C1 segment of cervical spinal cord (tissue), 14 donors: ENCODE measurements around the gene NELFB.

Experiments
- DNase-seq, 14 donors: peaks; one replicate each; lab custom pipeline; 2025; lab: John Stamatoyannopoulos, UW

Gene NELFB

DNA sequence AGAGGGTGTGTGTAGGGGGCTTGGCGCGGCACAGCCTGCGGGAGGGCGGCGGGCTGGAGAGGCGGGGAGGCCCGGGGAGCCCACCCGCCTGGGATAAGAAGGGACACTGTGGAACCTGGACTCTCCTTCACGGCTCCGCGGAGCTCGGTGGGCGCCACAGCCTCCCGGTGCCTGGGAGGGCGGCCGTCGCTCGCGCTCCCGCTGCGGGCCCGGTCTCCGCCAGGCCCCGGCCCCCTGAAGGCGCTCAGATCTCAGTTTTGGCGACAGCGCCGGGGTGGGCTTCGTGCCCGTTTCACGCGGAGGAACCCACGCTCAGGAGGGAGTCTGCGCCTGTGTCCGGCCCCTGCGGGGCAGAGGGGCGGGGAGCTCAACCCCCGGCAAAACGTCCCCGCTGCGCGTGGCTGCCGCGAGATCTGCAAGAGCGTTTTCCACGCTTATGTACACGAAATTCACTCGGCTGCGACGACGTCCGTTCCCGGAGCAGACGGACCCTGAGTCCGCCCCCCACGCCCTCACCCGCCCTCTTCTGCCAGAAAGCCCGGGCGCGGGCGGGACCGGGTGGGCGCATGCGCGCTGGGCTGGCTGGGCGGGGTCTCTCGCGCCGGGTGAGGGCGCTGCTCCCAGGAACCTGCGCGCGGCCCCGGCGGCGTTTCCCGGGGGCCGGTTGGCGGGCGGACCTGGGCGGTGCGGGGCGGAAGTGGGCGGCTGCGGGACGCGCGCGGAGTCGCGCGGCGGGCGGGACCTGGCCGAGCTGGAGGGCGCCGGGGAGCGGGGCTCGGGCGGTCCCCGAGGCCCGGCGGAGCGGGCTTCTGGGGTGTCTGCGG, at the start of gene NELFB:
Gene NELFB (plus strand): TSS at position 704 of the 824 bp plus-strand sequence.
- peak; percentile 19 to 98 (median 86) for DNase-seq

DNA sequence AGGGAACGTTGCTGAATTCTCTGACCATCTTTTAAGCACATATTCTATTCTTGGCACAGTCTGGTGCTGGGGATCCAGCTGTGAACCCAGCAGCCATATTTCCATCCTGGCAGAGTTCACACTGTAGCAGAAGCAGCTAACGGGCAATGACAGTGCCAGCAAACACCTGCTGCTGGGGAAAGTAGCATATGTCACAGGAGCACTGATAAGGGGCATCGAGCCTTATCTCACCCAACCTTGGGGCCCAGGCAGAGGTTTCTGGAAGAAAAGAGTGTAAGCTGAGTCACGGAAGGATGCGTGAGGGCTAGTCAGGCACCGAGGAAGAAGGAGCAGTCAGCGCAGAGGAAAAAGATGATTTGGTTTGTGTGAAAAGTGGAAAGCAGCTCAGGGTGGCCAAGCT, 48.5 kb upstream of the NELFB start:
- no peak for DNase-seq

DNA sequence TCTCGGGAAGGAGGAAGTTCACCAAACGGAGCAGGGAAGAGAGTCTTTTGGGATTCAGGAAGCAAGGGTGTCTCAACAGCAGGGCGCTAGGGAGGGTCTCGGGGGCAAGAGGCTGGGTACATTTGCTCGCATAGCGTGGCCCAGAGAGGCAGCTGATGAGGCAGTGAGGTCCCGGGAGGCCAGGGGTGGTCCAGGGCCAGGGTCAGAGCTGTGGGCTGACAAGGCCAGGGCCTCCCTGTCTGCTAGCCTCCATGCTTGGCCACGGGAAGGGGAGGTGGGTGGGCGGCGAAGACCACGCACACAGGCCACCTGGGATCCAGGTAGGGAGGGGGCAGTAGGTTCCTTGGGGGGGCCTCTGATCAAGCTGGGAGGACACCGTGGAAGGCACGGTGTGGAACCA, 43.6 kb upstream of the NELFB start:
- DNase-seq = no peak

DNA sequence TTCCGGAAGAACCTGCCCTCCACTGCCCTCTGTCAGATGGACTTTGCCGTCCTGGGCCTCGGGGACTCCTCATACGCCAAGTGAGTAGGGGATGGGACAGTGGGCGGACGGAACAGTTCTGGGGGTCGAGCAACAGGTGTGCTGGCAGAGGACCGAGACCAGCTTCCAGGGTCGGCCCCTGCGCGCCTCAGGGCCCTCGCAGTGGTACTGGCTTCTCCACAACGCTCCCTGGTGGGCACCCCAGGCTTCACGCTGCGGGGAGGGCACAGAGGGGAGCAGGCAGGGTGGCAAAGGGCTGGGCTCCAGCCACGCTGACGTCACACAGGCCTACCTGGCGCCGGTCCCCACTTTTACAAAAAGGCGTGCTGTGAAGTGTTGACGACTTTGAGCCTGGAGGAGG, 42.6 kb upstream of the NELFB start:
- DNase-seq = no peak

DNA sequence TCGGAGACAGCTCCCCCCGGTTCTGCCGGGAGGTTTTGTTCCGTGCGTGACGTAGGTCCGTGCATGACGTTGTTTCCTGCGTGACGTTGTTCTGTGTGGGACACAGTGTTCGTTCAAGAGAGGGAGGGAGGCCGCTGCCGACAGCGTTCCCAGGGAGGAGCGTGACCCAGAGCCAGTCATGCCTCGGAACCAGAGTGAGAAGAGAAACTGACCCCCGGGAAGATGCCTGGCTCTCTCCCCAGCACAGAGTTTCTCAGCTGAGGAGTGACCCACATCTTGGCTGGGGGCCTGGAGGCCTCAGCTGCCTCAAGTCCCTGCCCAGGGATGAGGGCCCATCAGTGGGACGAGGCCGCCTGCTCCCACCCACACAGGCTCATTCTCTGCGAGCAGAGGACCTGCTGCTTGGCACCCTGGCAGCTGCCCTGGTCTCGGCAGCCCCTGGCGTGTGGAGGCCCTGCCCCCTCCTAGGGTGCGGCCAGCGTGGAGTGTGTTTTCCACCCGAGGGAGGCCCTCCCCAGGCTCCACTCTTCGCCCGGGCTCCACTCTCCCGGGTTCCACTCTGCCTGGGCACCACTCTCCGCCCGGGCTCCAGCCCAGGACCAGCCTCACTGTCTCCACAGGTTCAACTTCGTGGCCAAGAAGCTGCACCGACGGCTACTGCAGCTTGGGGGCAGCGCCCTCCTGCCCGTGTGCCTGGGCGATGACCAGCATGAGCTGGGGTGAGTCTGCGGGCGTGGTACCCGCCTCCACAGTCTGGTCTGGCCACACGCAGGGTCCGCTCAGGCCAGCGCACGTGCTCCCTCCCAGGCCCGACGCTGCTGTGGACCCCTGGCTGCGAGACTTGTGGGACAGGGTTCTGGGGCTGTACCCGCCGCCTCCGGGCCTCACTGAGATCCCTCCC, 41.7 kb upstream of the NELFB start:
- peak in 6 of 14 donors; percentile 32 to 74 (median 57) for DNase-seq

DNA sequence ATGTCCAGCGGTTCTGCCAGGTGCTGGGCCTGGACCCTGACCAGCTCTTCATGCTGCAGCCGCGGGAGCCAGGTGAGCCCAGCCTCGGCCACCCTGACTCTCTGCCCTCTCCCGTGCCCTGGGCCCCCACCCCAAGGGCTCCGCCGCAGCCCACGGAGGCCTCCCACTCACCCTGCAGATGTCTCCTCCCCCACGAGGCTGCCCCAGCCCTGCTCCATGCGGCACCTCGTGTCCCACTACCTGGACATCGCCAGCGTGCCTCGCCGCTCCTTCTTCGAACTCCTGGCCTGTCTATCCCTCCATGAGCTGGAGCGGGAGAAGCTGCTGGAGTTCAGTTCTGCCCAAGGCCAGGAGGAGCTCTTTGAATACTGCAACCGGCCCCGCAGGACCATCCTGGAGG, 40.5 kb upstream of the NELFB start:
- no peak for DNase-seq

DNA sequence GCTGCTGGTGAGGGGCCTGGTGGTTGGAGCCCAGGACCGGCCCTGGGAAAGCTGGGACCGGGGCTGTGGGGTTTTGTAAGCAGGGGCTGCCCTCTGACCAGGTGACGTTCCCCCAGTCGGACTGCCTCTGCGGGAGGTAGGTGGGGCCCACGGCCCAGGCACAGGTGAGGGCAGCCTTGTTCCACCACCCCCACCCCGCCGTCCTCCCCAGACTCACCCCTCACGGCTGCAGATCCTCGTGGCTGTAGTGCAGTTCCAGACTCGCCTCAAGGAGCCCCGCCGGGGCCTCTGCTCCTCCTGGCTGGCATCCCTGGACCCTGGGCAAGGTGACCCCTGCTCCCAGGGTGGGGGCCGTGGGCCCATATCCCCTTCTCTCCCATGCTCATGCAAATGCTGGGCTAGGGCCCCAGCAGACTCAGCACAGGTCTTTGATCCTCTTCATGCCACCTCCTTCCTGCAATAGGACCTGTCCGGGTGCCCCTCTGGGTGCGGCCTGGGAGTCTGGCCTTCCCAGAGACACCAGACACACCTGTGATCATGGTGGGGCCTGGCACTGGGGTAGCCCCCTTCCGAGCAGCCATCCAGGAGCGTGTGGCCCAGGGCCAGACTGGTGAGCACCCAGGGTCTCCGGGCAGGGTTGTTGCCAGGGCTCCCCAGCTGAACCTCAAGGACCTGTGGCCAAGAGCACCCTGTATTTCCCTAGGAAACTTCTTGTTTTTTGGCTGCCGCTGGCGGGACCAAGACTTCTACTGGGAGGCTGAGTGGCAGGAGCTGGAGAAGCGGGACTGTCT, 39.7 kb upstream of the NELFB start:
- DNase-seq = no peak

DNA sequence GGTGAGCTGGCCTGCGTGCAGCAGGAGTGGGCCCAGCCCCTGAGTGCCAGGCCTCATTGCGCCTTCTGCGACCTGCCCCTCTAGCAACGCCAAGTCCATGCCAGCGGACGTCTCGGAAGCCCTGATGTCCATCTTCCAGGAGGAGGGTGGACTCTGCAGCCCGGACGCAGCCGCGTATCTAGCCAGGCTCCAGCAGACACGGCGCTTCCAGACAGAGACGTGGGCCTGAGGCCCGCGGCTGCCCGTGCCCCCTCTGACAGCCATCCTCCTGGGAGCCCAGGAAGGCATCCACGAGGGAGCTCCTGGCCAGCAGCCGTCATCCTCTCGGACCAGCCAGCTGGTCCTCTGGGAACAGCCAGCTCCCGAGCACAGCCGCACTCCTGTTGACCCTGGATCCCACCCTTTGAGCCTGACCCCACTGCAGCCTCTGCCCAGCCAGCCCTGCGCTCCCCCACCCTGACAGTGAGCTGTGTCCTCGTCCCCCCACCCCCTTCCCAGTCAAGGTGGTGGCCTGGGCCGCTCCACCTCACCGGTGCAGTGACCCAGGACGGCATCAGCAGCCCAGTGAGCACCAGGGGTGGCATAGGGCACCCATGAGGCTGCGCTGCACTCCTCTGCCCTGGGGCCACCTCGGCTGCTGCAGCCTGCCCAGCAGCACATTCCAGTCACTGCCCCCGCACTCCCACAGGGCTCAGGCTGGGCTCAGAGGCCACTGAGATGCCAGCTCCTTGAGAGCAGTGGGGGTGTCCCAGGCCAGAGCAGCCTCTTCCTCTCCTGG, 38.8 kb upstream of the NELFB start:
- DNase-seq = no peak

DNA sequence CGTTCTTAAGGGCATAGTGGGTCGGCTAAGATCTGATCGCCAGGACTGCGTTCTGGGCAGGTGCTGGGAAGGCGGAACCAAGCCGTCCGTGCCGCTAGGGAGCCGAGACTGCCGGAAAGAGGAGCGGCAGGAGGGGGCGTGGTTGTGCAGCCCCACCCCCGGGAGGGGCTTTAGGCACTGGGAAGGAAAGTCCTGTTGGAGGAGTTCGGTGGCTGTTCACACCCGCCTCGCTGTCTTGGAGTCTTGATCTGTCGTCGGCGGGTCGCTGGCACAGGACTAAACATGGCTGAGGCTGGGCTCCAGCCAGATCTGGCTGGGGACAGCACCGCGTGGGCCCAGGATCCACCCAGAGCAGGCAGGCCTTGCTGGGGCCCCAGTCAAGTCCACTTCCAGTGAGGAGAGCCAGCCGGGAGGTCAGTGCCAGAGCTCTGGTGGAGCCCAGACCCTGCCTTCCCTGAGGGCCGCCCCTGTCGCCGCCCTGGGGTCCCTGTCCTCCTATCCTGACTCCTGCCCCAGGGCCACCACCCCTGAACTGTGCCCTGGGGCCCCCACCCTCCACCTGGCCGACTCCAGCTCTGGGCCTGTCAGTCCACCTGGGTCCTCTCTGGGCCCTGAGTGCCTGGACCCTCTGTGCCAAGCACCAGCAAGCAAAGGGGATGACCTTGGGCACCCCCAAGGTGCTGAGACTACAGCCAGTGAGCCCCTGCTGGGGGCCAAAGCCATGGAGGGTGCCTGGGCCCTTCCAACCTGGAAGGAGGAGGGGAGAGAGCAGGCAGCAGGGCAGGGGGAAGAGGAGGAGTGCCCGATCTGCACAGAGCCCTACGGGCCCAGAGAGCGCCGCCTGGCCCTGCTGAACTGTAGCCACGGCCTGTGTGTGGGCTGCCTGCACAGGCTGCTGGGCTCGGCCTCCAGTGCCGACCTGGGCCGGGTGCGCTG, 37.6 kb upstream of the NELFB start:
- no peak for DNase-seq

DNA sequence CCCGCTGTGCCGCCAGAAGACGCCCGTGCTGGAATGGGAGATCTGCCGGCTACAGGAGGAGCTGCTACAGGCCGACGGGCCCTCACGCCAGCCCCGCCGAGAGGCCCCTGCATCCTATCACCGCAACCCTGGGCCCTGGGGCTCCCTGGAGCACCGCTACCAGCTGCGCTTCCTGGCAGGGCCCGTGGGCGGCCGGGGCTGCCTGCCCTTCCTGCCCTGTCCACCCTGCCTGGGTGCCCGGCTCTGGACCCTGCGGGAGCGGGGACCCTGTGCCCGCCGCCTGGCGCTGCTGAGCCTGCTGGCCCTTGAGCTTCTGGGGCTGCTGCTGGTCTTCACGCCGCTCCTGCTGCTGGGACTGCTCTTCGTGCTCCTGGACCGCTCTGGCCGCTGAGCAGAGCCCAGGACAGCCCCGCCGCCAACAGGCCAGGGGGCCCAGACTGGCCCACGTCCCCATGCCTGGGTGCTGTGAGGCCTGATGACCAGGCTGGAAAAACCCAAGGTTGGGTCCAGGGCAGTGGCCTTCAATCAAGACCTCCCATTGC, 36.8 kb upstream of the NELFB start:
- DNase-seq = no peak

DNA sequence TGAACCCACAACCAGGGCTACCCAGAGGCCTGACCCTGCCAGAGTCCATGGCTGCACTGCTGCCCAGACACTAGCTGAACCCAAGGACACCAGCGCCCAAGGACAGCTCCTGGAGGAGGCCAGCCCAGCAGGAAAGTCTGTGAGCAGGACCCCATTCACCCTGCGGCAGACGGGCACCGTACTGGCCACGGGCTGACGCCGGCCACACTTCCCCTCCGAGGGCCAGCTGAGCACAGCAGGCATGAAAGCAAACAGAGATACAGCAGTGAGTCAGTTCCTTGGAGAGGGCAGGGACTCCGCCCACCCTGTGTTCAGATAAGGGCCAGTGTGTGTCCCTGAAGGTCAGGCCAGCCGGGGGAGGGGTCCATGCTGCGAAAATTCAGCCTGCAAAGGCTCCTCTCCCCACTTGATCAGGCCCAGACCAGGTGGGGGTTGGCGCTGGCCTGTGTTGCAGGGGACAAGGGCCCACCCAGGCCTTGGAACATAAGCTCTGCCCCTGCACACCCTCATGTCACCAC, 36.3 kb upstream of the NELFB start:
- no peak for DNase-seq

DNA sequence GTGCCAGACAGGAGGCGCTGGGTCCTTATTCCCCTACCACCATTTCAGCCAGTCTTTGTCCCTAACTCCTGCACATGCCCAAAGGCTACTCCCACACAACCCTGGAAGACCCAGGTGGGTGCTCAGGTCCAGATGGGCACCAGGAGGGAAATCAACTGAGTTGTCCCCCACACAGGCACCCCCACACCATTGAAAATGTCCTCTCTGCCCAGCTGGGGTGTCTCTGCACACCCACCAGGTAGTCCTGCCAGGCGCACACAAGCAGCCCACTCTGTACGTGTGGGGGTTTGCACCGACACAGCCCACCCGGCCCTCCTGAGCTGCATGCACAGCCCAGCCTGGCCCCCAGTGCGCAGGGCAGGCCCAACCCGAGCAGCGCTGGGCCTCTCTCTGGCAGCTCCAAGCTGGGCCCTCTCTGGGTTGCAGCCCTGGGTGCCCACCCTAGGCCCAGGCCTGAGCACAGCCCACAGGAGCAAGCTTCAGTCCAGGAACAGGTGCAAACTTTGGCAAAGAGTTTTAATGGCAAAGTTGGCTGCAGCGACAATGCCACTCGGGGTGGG, 35.3 kb upstream of the NELFB start:
- DNase-seq = no peak

DNA sequence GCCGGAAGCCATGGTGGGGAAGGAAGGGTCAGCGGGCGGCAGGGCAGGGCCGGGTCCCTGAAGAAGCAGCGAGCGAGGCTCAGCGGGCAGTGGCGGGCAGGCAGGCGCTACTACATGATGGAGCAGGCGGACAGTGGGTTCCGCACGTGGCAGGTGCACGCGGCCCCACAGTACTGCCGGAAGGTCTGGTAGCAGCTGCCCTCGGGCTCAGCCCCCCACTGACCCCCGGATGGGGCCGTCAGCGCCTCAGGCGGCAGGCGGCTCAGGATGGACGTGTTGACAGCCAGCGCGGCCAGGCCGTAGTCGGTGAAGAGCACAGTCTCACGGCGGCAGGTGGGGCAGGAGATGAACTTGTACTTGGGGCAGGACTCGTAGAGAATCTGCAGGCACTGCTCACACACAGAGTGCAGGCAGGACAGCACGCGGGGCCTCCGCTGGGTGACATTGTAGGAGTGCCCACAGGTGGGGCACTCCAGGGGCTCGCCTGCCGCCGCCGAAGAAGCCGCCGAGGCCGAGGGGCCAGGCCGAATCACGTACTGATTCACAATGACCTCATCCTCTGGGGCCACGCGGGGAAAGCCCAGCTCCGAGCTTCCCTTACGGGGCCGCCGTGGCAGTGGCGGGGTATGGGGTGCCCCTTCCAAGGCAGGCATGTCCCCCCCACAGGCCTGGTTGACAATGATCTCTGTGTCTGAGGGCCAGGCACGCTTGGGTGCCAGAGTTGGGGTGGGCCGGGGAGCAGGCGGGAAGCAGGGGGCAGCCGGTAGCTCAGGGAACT, 34.6 kb upstream of the NELFB start:
- DNase-seq = no peak

DNA sequence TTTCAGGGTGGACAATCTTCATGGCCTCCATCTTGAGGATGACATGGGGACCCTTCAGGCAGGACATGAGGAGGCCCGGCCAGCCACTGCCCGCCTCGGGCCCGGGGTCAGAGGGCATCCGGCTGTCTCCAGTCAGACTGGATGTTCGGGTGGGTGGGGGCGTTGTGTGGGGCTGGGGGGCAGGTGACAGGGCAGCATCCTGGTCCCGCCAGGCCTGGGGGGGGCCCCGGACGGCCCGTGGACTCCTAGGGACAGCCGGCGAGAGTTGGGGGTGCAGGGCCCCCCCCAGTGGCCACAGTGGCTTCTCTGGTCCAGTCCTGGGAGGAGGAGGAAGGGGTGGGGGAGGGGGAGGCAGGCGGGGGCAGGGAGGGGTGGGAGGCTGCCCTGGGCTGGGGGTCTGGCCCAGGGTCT, 34.0 kb upstream of the NELFB start:
- no peak for DNase-seq

DNA sequence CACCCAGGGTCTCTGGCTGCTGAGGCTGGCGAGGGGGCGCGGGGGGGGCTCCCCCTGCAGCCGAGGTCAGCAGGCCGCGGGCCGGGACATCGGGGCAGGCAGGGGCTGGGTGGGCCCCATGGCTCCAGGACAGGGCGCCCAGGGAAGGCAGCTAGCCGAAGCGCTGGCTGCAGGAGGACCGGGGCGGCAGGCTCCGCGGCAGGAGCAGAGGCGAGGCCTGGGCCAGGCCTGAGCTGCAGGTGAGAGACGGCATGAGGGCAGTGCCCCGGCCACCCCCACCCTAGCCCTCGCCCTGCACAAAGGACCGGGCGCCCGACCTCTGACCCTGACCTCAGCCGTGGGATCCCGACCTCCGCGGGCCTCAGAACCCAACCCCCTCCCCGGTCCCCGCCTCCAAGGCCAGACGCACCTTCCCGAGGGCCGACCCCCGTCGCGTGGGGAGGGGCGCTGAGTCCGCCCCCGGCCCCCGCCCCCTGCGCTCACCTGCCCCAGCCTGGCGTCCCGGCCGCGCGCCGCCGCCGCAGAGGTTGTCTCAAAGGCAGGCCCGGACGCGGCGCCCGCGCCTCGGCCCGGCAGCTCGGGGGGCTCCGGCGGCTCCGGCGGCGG, 33.5 kb upstream of the NELFB start:
- no peak for DNase-seq

DNA sequence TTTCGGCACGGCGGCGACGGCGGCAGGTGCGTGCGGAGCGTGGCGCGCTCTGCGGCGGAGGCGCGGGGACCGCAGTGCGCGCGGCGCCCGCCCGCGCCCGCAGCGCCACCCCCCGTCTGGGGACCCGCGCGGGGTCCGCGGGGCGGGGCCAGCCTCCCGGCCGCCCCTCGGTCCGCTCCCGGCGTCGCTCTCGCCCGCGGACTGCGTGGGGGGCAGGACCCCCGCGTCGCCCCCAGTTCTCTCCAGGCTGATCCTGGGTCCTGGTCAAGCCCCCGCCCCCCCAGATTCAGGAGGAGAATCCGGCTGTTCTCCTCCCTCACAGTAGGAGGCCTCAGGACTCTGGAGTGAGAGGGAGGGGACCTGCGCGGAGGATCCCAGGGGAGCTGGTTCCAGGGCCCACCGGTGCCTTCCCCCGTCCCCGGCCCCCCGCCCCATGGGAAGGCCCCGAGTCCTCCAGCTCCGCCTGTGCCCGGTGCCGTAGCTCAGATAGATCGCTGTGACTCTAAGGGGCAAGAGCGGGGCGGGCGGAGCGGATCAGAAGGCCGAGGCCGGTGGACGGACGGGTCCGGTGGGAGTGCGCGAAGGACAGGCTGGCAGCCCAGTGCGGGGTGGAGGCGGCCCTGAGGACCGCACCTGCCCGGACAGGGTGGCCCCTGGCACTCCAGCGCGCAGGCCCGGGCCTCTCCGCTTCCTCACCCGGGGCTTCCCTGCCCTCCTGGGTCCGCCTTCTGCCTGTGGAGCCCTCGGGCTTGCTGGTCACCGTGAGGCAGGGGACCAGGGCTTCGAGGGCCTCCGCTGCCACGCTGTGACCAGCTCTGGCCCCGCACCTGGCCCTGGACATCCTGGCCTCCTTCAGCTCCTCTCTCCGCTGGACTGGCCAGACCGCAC, 32.7 kb upstream of the NELFB start, which contains the start of gene RNF208:
Gene RNF208 (minus strand): TSS at position 51 of the 888 bp plus-strand sequence. CDS start 1,028 bp downstream, outside the sequence.
- peak in 5 of 14 donors; percentile 40 to 58 (median 46) for DNase-seq
